Measurements from ENCODE around the gene DPH2. TPM values are rescaled to one million over a fixed set of nuclear protein-coding genes. Genes with fewer than 3 reads are reported as not detected.

Gene DPH2
- total and polyA plus RNA-seq, 10 of the 15 experiments (the other 5 are each of a cell fraction or from before 2014, with no cell fraction given): 13.1 to 82.9 (median 52.0) TPM

GRCh38 chr1:43934101-43934985 lies 35.5 kb upstream of the DPH2 start (continued):
- TF ChIP-seq STAT1 (conservative IDR thresholded peaks at IDR 0.05) (no peak), MYC (IDR thresholded peaks at IDR 0.05; ENCODE audit: insufficient read depth, insufficient read length, insufficient replicate concordance, low read length, severe bottlenecking) (no peak), CBX3 (IDR thresholded peaks at IDR 0.05; ENCODE audit: borderline replicate concordance, low read depth) (no peak), BHLHE40 (IDR thresholded peaks at IDR 0.05; ENCODE audit: borderline replicate concordance in 1 of 2, low read depth in 2 of 2, low read length in 1 of 2) (no peak), JUNB (IDR thresholded peaks at IDR 0.05) (no peak), CREB1 (IDR thresholded peaks at IDR 0.05; ENCODE audit: low read depth) (no peak), RB1 (IDR thresholded peaks at IDR 0.05; ENCODE audit: borderline replicate concordance) (no peak), EED (IDR thresholded peaks at IDR 0.05; ENCODE audit: low read depth) (peak; percentile 27; the same call in 1 of the 2 replicates), HDAC2 (IDR thresholded peaks at IDR 0.05) (no peak), CEBPZ (IDR thresholded peaks at IDR 0.05; ENCODE audit: low read depth, low read length) (no peak), SIX5 (IDR thresholded peaks at IDR 0.05; ENCODE audit: low read depth, low read length, severe bottlenecking) (no peak), YY1 (IDR thresholded peaks at IDR 0.05; ENCODE audit: low read depth, low read length) (peak; percentile 85), LARP7 (IDR thresholded peaks at IDR 0.05) (no peak), RFX5 (IDR thresholded peaks at IDR 0.05; ENCODE audit: low read depth, low read length) (no peak), RAD21 (IDR thresholded peaks at IDR 0.05; ENCODE audit: insufficient read depth, low read depth, low read length) (peak; percentile 80), SMC3 (IDR thresholded peaks at IDR 0.05; ENCODE audit: borderline replicate concordance, low read length) (peak; percentile 83), MYB (IDR thresholded peaks at IDR 0.05; ENCODE audit: borderline replicate concordance, low read depth, low read length) (no peak), ZNF24 (IDR thresholded peaks at IDR 0.05) (no peak)
- TF ChIP-seq, protein P1, sequence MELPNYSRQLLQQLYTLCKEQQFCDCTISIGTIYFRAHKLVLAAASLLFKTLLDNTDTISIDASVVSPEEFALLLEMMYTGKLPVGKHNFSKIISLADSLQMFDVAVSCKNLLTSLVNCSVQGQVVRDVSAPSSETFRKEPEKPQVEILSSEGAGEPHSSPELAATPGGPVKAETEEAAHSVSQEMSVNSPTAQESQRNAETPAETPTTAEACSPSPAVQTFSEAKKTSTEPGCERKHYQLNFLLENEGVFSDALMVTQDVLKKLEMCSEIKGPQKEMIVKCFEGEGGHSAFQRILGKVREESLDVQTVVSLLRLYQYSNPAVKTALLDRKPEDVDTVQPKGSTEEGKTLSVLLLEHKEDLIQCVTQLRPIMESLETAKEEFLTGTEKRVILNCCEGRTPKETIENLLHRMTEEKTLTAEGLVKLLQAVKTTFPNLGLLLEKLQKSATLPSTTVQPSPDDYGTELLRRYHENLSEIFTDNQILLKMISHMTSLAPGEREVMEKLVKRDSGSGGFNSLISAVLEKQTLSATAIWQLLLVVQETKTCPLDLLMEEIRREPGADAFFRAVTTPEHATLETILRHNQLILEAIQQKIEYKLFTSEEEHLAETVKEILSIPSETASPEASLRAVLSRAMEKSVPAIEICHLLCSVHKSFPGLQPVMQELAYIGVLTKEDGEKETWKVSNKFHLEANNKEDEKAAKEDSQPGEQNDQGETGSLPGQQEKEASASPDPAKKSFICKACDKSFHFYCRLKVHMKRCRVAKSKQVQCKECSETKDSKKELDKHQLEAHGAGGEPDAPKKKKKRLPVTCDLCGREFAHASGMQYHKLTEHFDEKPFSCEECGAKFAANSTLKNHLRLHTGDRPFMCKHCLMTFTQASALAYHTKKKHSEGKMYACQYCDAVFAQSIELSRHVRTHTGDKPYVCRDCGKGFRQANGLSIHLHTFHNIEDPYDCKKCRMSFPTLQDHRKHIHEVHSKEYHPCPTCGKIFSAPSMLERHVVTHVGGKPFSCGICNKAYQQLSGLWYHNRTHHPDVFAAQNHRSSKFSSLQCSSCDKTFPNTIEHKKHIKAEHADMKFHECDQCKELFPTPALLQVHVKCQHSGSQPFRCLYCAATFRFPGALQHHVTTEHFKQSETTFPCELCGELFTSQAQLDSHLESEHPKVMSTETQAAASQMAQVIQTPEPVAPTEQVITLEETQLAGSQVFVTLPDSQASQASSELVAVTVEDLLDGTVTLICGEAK (IDR thresholded peaks at IDR 0.05; ENCODE audit: borderline replicate concordance): no peak

Measured in GM12878 (cell line).